OCI-LY3 (cell line): ENCODE results near the gene CACNG4.

Source experiments
- CTCF ChIP-seq: fragments of 200-600, 300-600 bp; sonication (generic); IDR thresholded peaks from 2 replicates; pipeline ENCODE4 v1.5.1; 2014; ENCODE audit warnings: antibody characterized with exemption, low read length, low read depth
- EZH2phosphoT487 ChIP-seq: fragments of 200-600 bp; shearing (Covaris generic); IDR thresholded peaks from 2 replicates; pipeline ENCODE4 v1.6.1; 2018; ENCODE audit warnings: antibody characterized with exemption, mixed run types, low read depth

GRCh38 chr17:67030641-67031040 is 66.1 kb downstream of the CACNG4 start:
- TF ChIP-seq CTCF (no peak), EZH2phosphoT487 (no peak)
